GM18517 (cell line): Measurements from ENCODE around the gene EPB41L4B.
"Not testable (repeated sequence)": the region's sequence is repeated elsewhere in the genome, so short reads cannot be mapped to it uniquely, and the experiment has no call there.

Experiments used
- ATAC-seq: cut with Tn5 transposase; IDR thresholded peaks from one replicate; pipeline ENCODE4 v1.9.1; 2021; ENCODE audit warnings: mild to moderate bottlenecking, moderate library complexity; ENCODE audit not compliant: unreplicated experiment

The EPB41L4B gene

GRCh38 chr9:109301012-109301411 lies 19.8 kb downstream of the EPB41L4B start:
- ATAC-seq, result no peak

- ATAC-seq, result no peak
These were observed 21.0 kb downstream of the EPB41L4B start for GRCh38 chr9:109299891-109300290.

GRCh38 chr9:109297899-109298298 lies 23.0 kb downstream of the EPB41L4B start:
- no peak for ATAC-seq

- no peak for ATAC-seq
These were observed 25.4 kb downstream of the EPB41L4B start for GRCh38 chr9:109295221-109296130.

- no peak for ATAC-seq
These were observed 30.5 kb downstream of the EPB41L4B start for GRCh38 chr9:109290385-109290784.

GRCh38 chr9:109289931-109290330 lies 30.9 kb downstream of the EPB41L4B start:
- ATAC-seq, result no peak

GRCh38 chr9:109289186-109289585 lies 31.7 kb downstream of the EPB41L4B start:
- ATAC-seq, result no peak

GRCh38 chr9:109286981-109287380 lies 33.9 kb downstream of the EPB41L4B start:
- no peak for ATAC-seq

GRCh38 chr9:109286571-109286977 lies 34.3 kb downstream of the EPB41L4B start:
- ATAC-seq, result no peak

- not testable (repeated sequence) for ATAC-seq
These were observed 37.2 kb downstream of the EPB41L4B start for GRCh38 chr9:109283672-109284071.

GRCh38 chr9:109283012-109283411 lies 37.8 kb downstream of the EPB41L4B start:
- ATAC-seq, result no peak

GRCh38 chr9:109282302-109282701 lies 38.6 kb downstream of the EPB41L4B start:
- ATAC-seq, result no peak

GRCh38 chr9:109281518-109281917 lies 39.3 kb downstream of the EPB41L4B start:
- ATAC-seq, result no peak

GRCh38 chr9:109278848-109279247 lies 42.0 kb downstream of the EPB41L4B start:
- no peak for ATAC-seq

- no peak for ATAC-seq
These were observed 42.6 kb downstream of the EPB41L4B start for GRCh38 chr9:109278216-109278615.

GRCh38 chr9:109277451-109277850 lies 43.4 kb downstream of the EPB41L4B start:
- ATAC-seq, result no peak

- no peak for ATAC-seq
These were observed 44.1 kb downstream of the EPB41L4B start for GRCh38 chr9:109276469-109277440.

GRCh38 chr9:109274884-109275730 lies 45.8 kb downstream of the EPB41L4B start:
- ATAC-seq, result no peak

GRCh38 chr9:109273869-109274268 lies 47.0 kb downstream of the EPB41L4B start:
- no peak for ATAC-seq

GRCh38 chr9:109272745-109273144 lies 48.1 kb downstream of the EPB41L4B start:
- ATAC-seq, result no peak

GRCh38 chr9:109272045-109272444 lies 48.8 kb downstream of the EPB41L4B start:
- ATAC-seq, result no peak
